ENCODE data around the gene HGD.

DNA sequence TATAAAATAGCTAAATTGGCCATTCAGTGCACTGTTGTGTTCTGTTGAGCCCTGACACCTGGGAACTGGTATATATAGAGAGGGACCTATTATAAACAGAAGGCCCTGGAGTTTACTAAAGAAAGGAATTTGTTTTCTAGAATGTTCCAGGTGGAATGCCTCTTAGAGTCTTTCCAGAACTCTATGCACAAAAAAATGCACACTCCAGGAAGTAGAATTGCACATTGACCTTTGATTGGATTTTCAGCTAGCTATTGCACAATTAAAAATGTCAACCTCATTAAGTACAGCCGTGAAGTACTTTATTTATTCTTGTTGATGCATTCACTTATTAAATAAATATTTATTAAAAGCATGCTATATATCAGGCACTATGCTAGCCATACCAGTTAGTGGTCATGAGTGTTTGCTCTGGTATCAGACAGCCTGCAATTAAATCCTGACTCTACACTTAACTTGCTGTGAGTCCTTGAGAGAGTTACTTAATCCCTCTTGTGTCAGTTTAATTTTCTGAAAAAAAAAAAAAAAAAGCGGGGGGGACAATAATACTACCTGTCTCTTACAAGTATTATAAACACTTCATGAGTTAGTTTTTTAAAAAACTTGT is 45.1 kb downstream of the HGD start:
- TF ChIP-seq, protein P1, sequence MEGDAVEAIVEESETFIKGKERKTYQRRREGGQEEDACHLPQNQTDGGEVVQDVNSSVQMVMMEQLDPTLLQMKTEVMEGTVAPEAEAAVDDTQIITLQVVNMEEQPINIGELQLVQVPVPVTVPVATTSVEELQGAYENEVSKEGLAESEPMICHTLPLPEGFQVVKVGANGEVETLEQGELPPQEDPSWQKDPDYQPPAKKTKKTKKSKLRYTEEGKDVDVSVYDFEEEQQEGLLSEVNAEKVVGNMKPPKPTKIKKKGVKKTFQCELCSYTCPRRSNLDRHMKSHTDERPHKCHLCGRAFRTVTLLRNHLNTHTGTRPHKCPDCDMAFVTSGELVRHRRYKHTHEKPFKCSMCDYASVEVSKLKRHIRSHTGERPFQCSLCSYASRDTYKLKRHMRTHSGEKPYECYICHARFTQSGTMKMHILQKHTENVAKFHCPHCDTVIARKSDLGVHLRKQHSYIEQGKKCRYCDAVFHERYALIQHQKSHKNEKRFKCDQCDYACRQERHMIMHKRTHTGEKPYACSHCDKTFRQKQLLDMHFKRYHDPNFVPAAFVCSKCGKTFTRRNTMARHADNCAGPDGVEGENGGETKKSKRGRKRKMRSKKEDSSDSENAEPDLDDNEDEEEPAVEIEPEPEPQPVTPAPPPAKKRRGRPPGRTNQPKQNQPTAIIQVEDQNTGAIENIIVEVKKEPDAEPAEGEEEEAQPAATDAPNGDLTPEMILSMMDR (optimal IDR thresholded peaks at IDR 0.05 in 1 of 3, IDR thresholded peaks at IDR 0.05 in 1 of 3, conservative IDR thresholded peaks at IDR 0.05 in 1 of 3; ENCODE audit: extremely low read depth in 1 of 3, insufficient read depth in 2 of 3, low read length in 3 of 3), result no peak
- no peak for TF ChIP-seq EZH2 (IDR thresholded peaks at IDR 0.05; ENCODE audit: low read length)
